SK-N-SH treated with all-trans-retinoic acid at 6 μM for 48 hours (cell line): ENCODE results near the gene BUD23.

Experiments used
- ARNTL ChIP-seq: fragments of 450-650 bp; formaldehyde crosslinking; IDR thresholded peaks from 2 replicates; pipeline ENCODE4 v1.5.0; 2020; ENCODE audit warnings: low read depth, mild to moderate bottlenecking, moderate library complexity, borderline replicate concordance
- BACH2 ChIP-seq: fragments of 250-450 bp; sonication (Bioruptor Pico); IDR thresholded peaks from 2 replicates; pipeline ENCODE4 v1.9.0; 2021; ENCODE audit warnings: mild to moderate bottlenecking, borderline replicate concordance
- CREB5 ChIP-seq: fragments of 250-450 bp; sonication (Bioruptor Pico); IDR thresholded peaks from 2 replicates; pipeline ENCODE4 v1.5.1; 2020; ENCODE audit warnings: low read depth, mild to moderate bottlenecking, moderate library complexity
- CSDC2 ChIP-seq: fragments of 250-450 bp; sonication (Bioruptor Pico); IDR thresholded peaks from 2 replicates; pipeline ENCODE4 v1.5.0; 2020; ENCODE audit warnings: mild to moderate bottlenecking, moderate library complexity
- CSRNP3 ChIP-seq: fragments of 250-450 bp; sonication (Bioruptor Pico); IDR thresholded peaks from 2 replicates; pipeline ENCODE4 v1.5.1; 2021; ENCODE audit warnings: mild to moderate bottlenecking, moderate library complexity
- OSR1 ChIP-seq: fragments of 250-450 bp; sonication (Bioruptor Pico); IDR thresholded peaks from 2 replicates; pipeline ENCODE4 v1.8.0; 2022; ENCODE audit warnings: moderate library complexity, mild to moderate bottlenecking, inconsistent platforms
- PATZ1 ChIP-seq: fragments of 250-450 bp; sonication (Bioruptor Pico); IDR thresholded peaks from 2 replicates; pipeline ENCODE4 v1.8.0; 2020; ENCODE audit warnings: mild to moderate bottlenecking, moderate library complexity, borderline replicate concordance
- PPARA ChIP-seq: fragments of 250-450 bp; sonication (Bioruptor Pico); IDR thresholded peaks from 2 replicates; pipeline ENCODE4 v1.5.0; 2020; ENCODE audit warnings: mild to moderate bottlenecking, borderline replicate concordance
- TCF4 ChIP-seq: fragments of 250-450 bp; sonication (Bioruptor Pico); IDR thresholded peaks from 2 replicates; pipeline ENCODE4 v1.8.0; 2021; ENCODE audit warnings: mild to moderate bottlenecking, moderate library complexity, borderline replicate concordance
- ZC3H10 ChIP-seq: fragments of 250-450 bp; sonication (Bioruptor Pico); IDR thresholded peaks from 2 replicates; pipeline ENCODE4 v1.5.1; 2021; ENCODE audit warnings: mild to moderate bottlenecking, moderate library complexity
- ZFP3 ChIP-seq: fragments of 250-450 bp; sonication (Bioruptor Pico); IDR thresholded peaks from 2 replicates; pipeline ENCODE4 v1.5.0; 2020; ENCODE audit warnings: mild to moderate bottlenecking, moderate library complexity
- ZFP30 ChIP-seq: fragments of 450-650 bp; formaldehyde crosslinking; IDR thresholded peaks from 2 replicates; pipeline ENCODE4 v1.5.0; 2022; ENCODE audit warnings: mild to moderate bottlenecking, moderate library complexity
- ZNF565 ChIP-seq: fragments of 450-650 bp; formaldehyde crosslinking; conservative IDR thresholded peaks from 2 replicates; pipeline ENCODE4 v1.5.0; 2020; ENCODE audit warnings: low read depth, mild to moderate bottlenecking, moderate library complexity

- TF ChIP-seq CREB5 (CRISPR knock-in tag) (no peak), ZNF565 (CRISPR knock-in tag) (no peak), PATZ1 (CRISPR knock-in tag) (no peak), OSR1 (CRISPR knock-in tag) (no peak), CSDC2 (no peak), PPARA (CRISPR knock-in tag) (no peak), CSRNP3 (no peak), BACH2 (CRISPR knock-in tag) (no peak), TCF4 (CRISPR knock-in tag) (no peak), ZFP3 (no peak), ZC3H10 (no peak), ZFP30 (CRISPR knock-in tag) (no peak), ARNTL (no peak)
Observed at GRCh38 chr7:73669288-73669701, 14.1 kb upstream of the BUD23 start.
